Liver (tissue), 9 donors: ENCODE results near the gene FMN2. TPM values are rescaled to one million over a fixed set of nuclear protein-coding genes. Genes with fewer than 3 reads are reported as not detected.

Experiments
- DNase-seq: peaks from one replicate; pipeline ENCODE4 v3.0.0-alpha.2; 2017; ENCODE audit warnings: low spot score
- H3K27ac ChIP-seq, 2 donors: one replicate each; pipeline ENCODE4 v1.7.0; 2013; ENCODE audit warnings: inconsistent platforms in 2 of 2, low read length in 2 of 2, control low read depth in 1 of 2, low read depth in 1 of 2, mild to moderate bottlenecking in 1 of 2
- H3K27me3 ChIP-seq, 4 donors: one replicate each; pipeline versions ENCODE4 v1.6.1 to v1.7.0; 2013; ENCODE audit warnings: low read length in 3 of 4, inconsistent platforms in 1 of 4, mild to moderate bottlenecking in 1 of 4, moderate library complexity in 1 of 4; ENCODE audit not compliant: control insufficient read depth in 4 of 4, insufficient read depth in 4 of 4
- H3K36me3 ChIP-seq, 4 donors: one replicate each; pipeline versions ENCODE4 v1.6.1 to v1.7.0; 2013; ENCODE audit warnings: low read length in 3 of 4, mild to moderate bottlenecking in 3 of 4, low read depth in 1 of 4, moderate library complexity in 1 of 4; ENCODE audit not compliant: control insufficient read depth in 4 of 4, insufficient read depth in 3 of 4
- H3K4me1 ChIP-seq, 4 donors: one replicate each; pipeline versions ENCODE4 v1.6.1 to v1.7.0; 2013; ENCODE audit warnings: low read length in 3 of 4, mild to moderate bottlenecking in 3 of 4, moderate library complexity in 1 of 4; ENCODE audit not compliant: control insufficient read depth in 4 of 4, insufficient read depth in 4 of 4
- H3K4me3 ChIP-seq, 3 donors: one replicate each; pipeline versions ENCODE4 v1.6.1 to v1.7.0; 2013; ENCODE audit warnings: low read length in 3 of 3, control low read depth in 1 of 3, low read depth in 1 of 3, mild to moderate bottlenecking in 1 of 3
- H3K9ac ChIP-seq, 2 donors: one replicate each; pipeline ENCODE4 v1.7.0; 2013; ENCODE audit warnings: low read length in 2 of 2, mild to moderate bottlenecking in 2 of 2, moderate library complexity in 2 of 2, control low read depth in 1 of 2, low read depth in 1 of 2
- H3K9me3 ChIP-seq, 4 donors: one replicate each; pipeline versions ENCODE4 v1.6.1 to v1.7.0; 2013; ENCODE audit warnings: low read length in 3 of 4; ENCODE audit not compliant: control insufficient read depth in 4 of 4
- CTCF ChIP-seq: fragments of 150-350 bp; IDR thresholded peaks from 2 replicates; pipeline ENCODE4 v1.5.1; 2017; ENCODE audit warnings: improper control_type of control experiment, low read depth, low read length; ENCODE audit not compliant: missing input control
- EGR1 ChIP-seq, 2 donors: IDR thresholded peaks; 2 replicates each; pipeline ENCODE4 v1.6.1; 2016 to 2018; ENCODE audit warnings: antibody characterized with exemption in 2 of 2, low read depth in 2 of 2
- GABPA ChIP-seq, 2 donors: IDR thresholded peaks in 1 of 2; conservative IDR thresholded peaks in 1 of 2; 2 replicates each; pipeline ENCODE4 v1.6.1; 2016; ENCODE audit warnings: antibody characterized with exemption in 2 of 2, mild to moderate bottlenecking in 1 of 2, moderate library complexity in 1 of 2
- JUND ChIP-seq, 2 donors: IDR thresholded peaks; 2 replicates each; pipeline ENCODE4 v1.6.1; 2016; ENCODE audit warnings: antibody characterized with exemption in 2 of 2
- ZBTB33 ChIP-seq: IDR thresholded peaks from 2 replicates; pipeline ENCODE4 v1.6.1; 2016; ENCODE audit warnings: antibody characterized with exemption
- WGBS: extraction: QIAGEN DNeasy Blood & Tissue Kit; methylation state at CpG from one replicate; pipeline ENCODE4 v1.1.7; 2013; 5-methylcytosine and 5-hydroxymethylcytosine counted together
- polyA plus RNA-seq, 2 donors: library from polyadenylated mRNA; stranded (reverse) in 1 of 2; unstranded in 1 of 2; fragments of 200-250 nt in 1 of 2; fragments of >200 nt in 1 of 2; fragmentation: Nextera tagmentation in 1 of 2; extraction: Ambion mirVana in 1 of 2; gene quantifications; one replicate each; pipeline versions ENCODE4 v1.2.1 to v1.2.3, GENCODE V29; 2013 to 2015
- total RNA-seq, 2 donors: library from RNA; depleted of rRNA; stranded (reverse); fragments of >200 nt; gene quantifications; one replicate each; pipeline ENCODE4 v1.2.3, GENCODE V29; 2014
- donor health status: healthy.
- donor health status: healthy.
- donor health status: healthy.
- donor health status: healthy.
- donor health status: healthy.

FMN2 gene
- total and polyA plus RNA-seq, 4 donors = 0.17 TPM; not detected in 3

- peaks cover 0 to 2% (median 0%) of the 10 kb centered on the region in 4 donors for H3K27me3 ChIP-seq
- H3K27ac ChIP-seq = no peak overlapping the region
- DNase-seq = no peak
- H3K36me3 ChIP-seq = no peaks in the 10 kb centered on the region
- H3K4me3 ChIP-seq = no peak overlapping the region
- peaks cover 0 to 3% (median 0%) of the 10 kb centered on the region in 4 donors for H3K9me3 ChIP-seq
- H3K9ac ChIP-seq = no peak overlapping the region
- 83% methylated on average over 16 of the region's 16 CpGs for whole genome bisulfite sequencing
- TF ChIP-seq GABPA (IDR thresholded peaks at IDR 0.05 in 1 of 2, conservative IDR thresholded peaks at IDR 0.05 in 1 of 2) (no peak), CTCF (no peak), JUND (IDR thresholded peaks at IDR 0.05) (no peak)
- H3K4me1 ChIP-seq = no peaks in the 10 kb centered on the region
Observed at GRCh38 chr1:240116831-240117769, 25.4 kb downstream of the FMN2 start.

GRCh38 chr1:240117930-240118329 is 26.2 kb downstream of the FMN2 start:
- peaks cover 0 to 3% (median 0%) of the 10 kb centered on the region in 4 donors for H3K9me3 ChIP-seq
- no peak for DNase-seq
- TF ChIP-seq EGR1 (IDR thresholded peaks at IDR 0.05; ENCODE audit: low read depth in 2 of 2) (no peak), GABPA (IDR thresholded peaks at IDR 0.05 in 1 of 2, conservative IDR thresholded peaks at IDR 0.05 in 1 of 2) (no peak)
- no peak overlapping the region for H3K9ac ChIP-seq
- H3K27me3 ChIP-seq = peaks cover 0 to 2% (median 0%) of the 10 kb centered on the region in 4 donors
- 49% methylated on average over 3 of the region's 3 CpGs for WGBS
- H3K4me3 ChIP-seq = no peak overlapping the region
- H3K27ac ChIP-seq = no peak overlapping the region
- no peaks in the 10 kb centered on the region for H3K36me3 ChIP-seq
- no peaks in the 10 kb centered on the region for H3K4me1 ChIP-seq

GRCh38 chr1:240122639-240123613 is 31.2 kb downstream of the FMN2 start:
- Histone ChIP-seq H3K9me3 (peaks cover 0 to 3% (median 0%) of the 10 kb centered on the region in 4 donors), H3K27me3 (no peaks in the 10 kb centered on the region), H3K9ac (no peak overlapping the region), H3K4me3 (no peak overlapping the region), H3K27ac (no peak overlapping the region), H3K36me3 (no peaks in the 10 kb centered on the region), H3K4me1 (no peaks in the 10 kb centered on the region)
- 39% methylated on average over 20 of the region's 20 CpGs for WGBS
- no peak for TF ChIP-seq ZBTB33
- no peak for DNase-seq
